Measurements from ENCODE around the gene AUTS2.

AUTS2 gene

GRCh38 chr7:70489813-70490212, 891.5 kb downstream of the AUTS2 start:
- no peak for DNase-seq (ENCODE audit: low read depth, low spot score)

- DNase-seq (ENCODE audit: low read depth, low spot score) = no peak
These were observed 894.4 kb downstream of the AUTS2 start for GRCh38 chr7:70492625-70493024.

GRCh38 chr7:70494225-70495032, 896.2 kb downstream of the AUTS2 start:
- no peak for DNase-seq (ENCODE audit: low read depth, low spot score)

GRCh38 chr7:70495033-70495376, 896.7 kb downstream of the AUTS2 start:
- DNase-seq (ENCODE audit: low read depth, low spot score) = no peak

- DNase-seq (ENCODE audit: low read depth, low spot score) = no peak
These were observed 899.5 kb downstream of the AUTS2 start for GRCh38 chr7:70497793-70498192.

GRCh38 chr7:70498232-70498992, 900.1 kb downstream of the AUTS2 start:
- DNase-seq (ENCODE audit: low read depth, low spot score) = no peak

GRCh38 chr7:70500261-70500660, 902.0 kb downstream of the AUTS2 start:
- DNase-seq (ENCODE audit: low read depth, low spot score) = no peak

- no peak for DNase-seq (ENCODE audit: low read depth, low spot score)
These were observed 904.0 kb downstream of the AUTS2 start for GRCh38 chr7:70502117-70502863.

GRCh38 chr7:70504254-70504653, 906.0 kb downstream of the AUTS2 start:
- DNase-seq (ENCODE audit: low read depth, low spot score) = no peak

- DNase-seq (ENCODE audit: low read depth, low spot score) = no peak
These were observed 907.2 kb downstream of the AUTS2 start for GRCh38 chr7:70505468-70505867.

GRCh38 chr7:70505886-70506285, 907.6 kb downstream of the AUTS2 start:
- DNase-seq (ENCODE audit: low read depth, low spot score) = no peak

GRCh38 chr7:70506434-70506833, 908.2 kb downstream of the AUTS2 start:
- DNase-seq (ENCODE audit: low read depth, low spot score) = no peak

GRCh38 chr7:70512144-70512543, 913.9 kb downstream of the AUTS2 start:
- DNase-seq (ENCODE audit: low read depth, low spot score) = no peak

- no peak for DNase-seq (ENCODE audit: low read depth, low spot score)
These were observed 914.5 kb downstream of the AUTS2 start for GRCh38 chr7:70512761-70513160.

GRCh38 chr7:70520611-70521010, 922.3 kb downstream of the AUTS2 start:
- no peak for DNase-seq (ENCODE audit: low read depth, low spot score)

GRCh38 chr7:70523249-70523988, 925.1 kb downstream of the AUTS2 start:
- DNase-seq (ENCODE audit: low read depth, low spot score) = no peak

- DNase-seq (ENCODE audit: low read depth, low spot score) = no peak
These were observed 925.7 kb downstream of the AUTS2 start for GRCh38 chr7:70523989-70524351.

- DNase-seq (ENCODE audit: low read depth, low spot score) = no peak
These were observed 927.7 kb downstream of the AUTS2 start for GRCh38 chr7:70525991-70526390.

GRCh38 chr7:70527520-70528115, 929.3 kb downstream of the AUTS2 start:
- DNase-seq (ENCODE audit: low read depth, low spot score) = no peak

GRCh38 chr7:70529436-70529835, 931.2 kb downstream of the AUTS2 start:
- no peak for DNase-seq (ENCODE audit: low read depth, low spot score)

GRCh38 chr7:70529914-70530585, 931.8 kb downstream of the AUTS2 start:
- no peak for DNase-seq (ENCODE audit: low read depth, low spot score)
